GM18867 (cell line): ENCODE measurements around the gene MAL.

Experiments
- ATAC-seq: cut with Tn5 transposase; IDR thresholded peaks from one replicate; pipeline ENCODE4 v1.9.1; 2021; ENCODE audit warnings: mild to moderate bottlenecking, moderate library complexity; ENCODE audit not compliant: unreplicated experiment

Gene MAL

DNA sequence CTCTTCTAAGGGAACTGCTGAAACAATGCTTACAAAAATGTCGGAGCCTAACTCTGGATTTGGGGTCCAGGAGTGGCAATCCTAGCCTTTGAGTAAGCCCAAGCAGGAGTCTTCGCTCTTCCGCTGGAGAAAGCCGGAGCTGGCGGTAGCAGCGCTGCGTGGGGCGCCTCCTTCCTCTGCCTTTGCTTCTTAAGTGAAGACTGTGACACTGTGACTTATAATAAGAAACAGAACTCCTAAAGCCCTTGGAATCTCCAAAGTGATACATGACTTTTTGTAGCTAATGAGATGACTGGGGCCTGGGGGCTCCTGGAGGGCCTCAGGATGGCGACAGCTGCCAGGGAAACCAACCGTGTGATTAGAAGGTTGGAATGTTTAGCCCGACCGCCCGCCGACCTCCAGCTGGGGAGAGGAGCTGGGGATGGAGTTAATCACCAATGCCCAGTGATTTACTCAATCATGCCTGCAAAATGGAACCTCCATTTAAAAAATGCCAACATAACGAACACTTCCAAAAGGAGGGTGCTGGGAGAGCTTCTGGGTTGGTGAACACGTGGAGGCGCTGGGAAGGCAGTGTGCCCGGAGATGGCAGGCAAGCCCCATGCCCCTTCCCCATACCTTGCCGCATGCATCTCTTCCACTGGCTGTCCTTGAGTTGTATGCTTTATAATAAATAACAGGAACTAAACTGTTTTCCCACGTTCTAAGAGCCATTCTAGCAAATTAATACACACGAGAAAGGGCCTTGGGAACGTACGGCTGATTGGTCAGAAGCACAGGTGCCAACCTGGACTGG is 29.0 kb upstream of the MAL start:
- no peak for ATAC-seq

DNA sequence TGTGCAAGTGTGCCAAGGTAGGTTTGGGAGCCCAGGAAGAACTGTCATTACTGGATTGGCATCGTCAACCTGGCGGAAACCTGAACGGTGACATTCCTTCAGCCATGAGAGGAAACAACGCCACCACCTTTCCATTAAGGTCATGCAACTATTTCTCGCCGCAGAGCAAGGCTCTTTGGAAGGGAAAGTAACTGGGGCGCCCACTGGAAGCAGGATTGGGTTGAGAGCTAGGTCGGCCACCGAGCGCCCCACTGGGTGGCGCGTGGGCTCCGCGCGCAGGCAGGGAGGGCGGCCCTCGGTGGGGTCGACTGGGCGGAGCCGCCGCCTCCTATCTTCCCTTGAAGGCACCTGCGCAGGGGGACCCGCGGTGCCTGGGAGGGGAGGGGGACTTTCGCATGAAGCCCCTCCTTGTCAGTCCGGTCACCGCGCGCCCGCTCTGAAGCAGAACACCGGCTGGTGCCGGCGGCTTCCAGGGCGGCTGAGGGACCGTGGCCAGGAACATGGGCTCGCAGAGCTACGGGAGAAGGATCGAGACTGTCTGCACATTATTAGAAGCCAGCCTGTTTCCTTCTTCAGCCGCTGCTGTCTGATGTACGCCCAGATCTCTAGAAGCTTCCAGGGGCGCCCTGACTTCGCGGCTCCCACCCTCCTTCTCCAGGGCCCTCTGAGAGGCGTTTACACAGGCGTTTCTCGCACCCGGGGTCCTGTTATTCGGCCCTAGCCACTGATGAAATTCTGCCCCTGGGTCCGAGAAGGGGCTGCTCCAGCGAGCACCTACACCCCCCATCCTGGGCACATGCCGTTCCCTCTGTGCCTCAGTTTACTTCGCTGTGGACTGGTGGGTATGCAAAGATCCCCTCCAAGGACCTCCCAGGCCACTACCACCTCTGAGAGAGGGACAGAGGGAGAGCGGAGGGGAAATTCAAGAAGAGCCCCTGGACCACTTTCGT is 27.3 kb upstream of the MAL start:
- ATAC-seq = no peak

DNA sequence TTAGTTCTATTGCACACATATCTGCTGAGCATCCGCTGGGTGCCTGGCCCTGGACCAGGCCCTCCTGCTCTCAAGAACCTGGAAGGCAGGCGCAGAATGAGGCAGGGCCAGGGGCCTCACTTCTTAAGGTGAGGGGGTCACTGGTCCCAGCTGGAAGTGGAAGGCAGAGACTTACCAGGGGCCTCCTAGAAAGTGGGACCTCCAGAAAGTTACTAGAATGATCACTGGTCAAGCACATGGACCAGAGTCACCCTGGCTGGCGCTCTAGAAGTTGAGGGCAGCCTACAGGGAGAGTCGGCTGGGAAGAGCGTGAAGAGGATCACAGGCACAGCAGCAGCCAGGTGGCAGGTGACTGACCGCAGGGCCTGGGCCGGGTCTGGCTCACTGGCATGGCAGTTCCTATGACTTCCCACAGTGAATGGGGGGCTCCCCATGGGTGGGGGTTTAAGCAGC is 26.1 kb upstream of the MAL start:
- no peak for ATAC-seq

DNA sequence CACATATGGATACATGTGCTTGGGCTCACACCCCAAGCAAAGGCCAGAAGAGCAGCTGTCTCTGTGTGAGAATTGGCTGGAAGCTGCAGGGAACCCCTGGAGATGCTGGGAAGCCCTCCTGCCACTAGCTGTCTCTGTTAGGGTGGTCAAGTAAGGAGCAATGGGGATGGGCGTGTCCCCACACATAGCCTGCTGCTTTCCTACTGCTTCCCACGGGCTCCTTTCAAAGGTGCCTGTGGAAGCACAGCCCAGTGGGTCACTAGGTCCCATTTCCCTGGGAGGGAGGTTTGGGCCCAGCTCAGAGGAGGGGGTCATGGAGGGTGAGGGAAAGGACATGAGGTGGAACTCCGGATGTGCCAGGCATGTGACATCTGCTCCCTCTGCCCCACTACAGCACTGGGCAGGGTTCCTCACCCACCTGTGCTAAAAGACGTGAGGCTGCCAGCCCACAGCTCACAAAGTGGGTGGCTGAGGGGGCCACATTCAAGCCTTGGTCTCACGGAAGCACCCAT is 24.4 kb upstream of the MAL start:
- no peak for ATAC-seq

DNA sequence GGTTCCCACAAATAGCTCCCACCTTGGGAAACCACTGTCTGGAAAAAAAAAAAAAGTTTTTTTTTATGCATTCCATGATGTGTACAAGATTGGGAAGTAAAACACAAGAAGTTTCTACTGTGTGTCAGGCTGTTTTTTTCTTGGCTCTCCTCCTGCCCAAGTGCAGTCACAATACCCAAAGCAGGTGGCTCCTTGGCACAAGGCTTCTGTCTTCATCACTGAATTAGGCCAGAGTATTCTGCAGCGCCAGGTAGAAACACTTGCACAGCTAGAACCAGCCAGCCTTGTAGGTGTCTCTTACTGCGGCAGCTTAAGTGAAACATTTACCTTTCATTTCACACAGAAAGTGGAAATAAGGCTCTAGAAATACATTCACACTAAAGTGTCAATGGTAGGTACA is 23.8 kb upstream of the MAL start:
- ATAC-seq = no peak

DNA sequence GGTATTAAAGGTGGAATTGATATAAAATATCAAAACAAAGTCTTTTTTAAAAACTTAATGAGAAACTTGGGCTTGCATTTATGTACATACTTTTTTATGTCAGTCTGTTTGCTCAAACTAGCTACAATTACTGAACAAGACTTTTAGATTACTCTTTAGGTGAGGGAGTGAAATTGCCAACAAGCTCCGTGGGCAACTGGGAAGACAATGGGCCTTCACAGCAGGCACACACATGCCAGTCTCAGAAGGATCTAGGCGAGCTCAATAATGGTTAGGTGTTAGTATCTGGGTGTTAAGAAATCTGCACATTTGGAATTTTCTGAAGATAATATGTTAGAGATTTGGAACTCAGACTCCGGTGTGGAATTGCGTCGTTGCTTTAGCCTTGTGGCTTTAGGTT is 23.0 kb upstream of the MAL start:
- ATAC-seq = no peak

DNA sequence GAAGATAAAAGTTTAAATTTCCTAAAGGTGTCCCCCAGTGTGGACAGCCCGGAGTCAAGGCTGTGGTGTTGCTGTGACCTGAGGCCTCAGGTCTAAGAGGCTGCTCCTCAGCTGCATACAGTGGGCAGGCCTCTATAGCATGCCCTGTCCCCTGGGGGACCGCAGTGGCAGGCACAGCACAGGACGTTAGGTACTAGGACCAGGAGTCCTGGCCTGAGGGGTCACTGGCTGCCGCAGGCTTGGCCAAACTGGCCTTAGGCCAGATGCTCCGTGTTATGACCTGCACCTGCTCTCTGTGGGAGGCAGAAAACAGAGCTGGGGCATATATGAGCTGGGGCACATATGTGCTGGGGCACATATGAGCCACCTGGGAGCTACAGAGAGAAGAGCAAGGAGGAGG is 21.2 kb upstream of the MAL start:
- no peak for ATAC-seq

DNA sequence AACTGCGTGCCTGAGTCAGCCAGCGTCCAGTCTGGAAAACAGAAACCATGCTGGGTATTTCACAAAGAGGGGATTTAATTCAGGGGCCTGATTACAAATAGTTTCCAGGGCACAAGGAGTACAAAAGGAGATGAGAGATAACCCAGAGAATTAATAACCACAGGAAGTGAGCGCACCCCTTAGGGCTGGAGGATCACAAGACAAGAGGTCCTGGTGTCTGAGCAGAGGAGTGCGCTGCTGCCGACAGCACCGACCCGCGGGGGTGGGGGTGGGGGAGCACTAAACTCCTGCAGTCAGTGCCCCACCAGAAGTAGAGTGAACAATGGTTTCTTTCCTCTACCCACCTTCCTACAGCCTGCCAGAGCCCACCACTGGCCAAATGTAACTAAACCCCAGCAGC is 20.8 kb upstream of the MAL start:
- no peak for ATAC-seq

DNA sequence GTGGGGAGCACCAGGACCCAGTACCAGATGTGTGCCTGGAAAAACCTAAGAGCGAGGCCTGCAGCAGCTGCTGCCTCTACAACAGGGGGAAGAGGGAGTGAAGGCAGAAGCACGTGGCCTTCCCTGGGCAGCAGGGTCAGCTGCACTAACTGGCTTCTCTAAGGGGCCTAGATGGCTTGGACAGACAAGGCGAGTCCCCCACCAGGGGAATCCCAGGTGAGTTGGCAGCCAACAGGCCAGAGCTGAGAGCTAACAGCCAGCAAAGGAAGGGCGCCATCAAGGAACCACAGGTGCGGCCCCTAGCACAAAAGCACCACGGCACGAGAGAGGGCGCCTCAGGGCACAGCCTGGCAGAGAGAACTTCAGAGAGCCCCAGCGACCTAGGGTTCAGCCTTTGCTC is 19.8 kb upstream of the MAL start:
- no peak for ATAC-seq

DNA sequence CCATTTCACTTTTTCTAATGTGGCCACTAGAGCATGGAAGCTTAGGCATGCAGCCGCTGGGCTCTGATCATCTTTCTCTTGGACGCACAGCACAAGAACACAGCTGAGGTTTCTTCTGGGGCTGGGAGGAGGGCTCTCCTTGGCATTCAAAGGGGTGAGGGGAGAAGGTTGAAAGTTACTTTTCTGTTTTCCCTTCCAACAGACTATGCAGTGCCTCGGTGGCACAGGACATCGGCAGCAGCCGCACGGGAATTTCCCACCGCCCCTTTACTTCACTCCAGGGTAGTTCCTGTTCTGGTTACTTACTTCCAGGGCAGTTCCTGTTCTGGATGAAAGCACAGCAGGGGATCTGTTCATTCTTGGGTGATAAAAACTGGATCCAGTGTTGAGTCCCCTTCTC is 18.9 kb upstream of the MAL start:
- ATAC-seq = no peak

DNA sequence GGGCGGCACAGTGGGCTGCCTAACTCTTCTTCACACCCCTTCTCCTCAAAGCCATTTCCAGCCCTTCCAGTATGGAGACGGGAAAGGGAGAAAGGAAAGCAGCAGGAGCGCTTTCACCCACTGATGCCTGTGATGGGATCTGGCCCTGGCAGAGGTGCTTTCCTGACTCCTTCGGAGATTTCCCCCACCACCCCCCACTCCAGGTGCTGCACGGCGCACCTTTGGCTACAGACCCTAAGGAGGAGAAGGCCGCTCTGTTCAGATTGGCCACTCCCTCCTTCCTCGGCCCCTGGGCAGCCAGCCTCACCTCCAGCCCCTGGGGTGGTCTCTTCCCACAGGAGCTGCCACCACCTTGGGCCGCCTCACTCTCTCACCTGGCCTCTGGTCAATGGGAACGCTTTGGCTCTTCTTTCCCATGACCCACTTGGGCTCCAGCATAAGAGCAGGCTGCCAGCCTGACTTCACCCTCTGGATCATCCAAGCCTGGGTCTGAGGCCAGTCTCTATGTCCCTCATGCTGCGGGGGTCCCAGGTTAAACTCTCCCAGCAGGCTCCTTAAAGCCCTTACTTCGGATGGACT is 18.4 kb upstream of the MAL start:
- ATAC-seq = no peak

DNA sequence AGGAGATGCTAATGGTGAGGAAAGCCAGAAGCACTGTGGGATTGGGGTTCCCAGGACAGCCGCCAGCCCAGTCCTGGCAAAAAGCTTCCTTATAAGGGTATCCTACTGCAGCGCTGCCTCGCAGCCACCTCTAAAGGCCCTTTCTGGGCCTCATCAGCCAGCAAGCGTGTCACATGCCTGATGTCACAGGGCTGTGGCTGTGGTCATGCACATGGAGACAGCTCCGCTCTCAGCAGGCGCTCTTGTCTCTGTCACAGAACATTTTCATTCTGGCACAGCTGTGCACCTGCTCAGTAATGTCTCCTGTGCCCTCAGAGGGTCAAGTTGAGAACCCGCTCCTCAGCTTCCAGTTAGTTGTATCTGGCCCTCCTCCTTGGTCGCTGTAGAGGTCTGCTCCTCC is 17.7 kb upstream of the MAL start:
- no peak for ATAC-seq

DNA sequence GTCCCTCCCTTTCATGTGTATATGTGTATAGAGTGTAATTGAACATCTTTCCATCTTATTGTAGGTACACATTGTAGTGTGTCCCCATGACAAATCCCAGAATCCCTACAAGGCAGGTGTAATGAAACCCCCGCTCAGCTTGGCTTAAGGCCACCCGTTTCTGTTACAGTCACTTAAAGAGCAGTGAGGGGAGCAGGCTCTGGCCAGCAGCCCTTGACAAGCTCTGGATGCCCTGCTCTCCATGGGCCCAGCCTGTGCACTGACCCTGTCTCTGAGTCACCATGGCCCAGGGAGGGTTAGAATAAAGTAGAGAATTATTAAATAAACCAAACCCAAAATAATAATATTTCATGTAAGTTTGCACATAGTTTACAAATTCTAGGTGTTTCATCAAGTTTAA is 17.2 kb upstream of the MAL start:
- ATAC-seq = no peak

DNA sequence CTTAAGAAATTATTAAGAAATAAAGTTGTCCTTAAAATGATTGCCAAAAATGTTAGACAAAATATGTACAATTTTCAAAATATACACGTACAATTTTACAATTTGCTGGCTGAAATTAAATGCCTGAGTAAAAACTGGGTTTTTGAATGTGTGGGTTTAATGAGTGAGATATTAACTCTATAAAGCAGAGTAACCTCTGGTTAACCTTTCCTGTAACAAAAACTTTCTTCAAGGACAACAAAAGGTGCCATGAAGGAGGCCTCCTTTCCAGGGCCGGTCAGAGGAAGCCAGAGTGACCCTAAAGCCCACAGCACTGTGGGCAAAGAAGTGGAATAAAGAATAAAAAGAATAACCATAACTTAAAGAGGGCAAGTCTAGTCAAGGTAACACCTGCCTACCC is 16.5 kb upstream of the MAL start:
- ATAC-seq = no peak

DNA sequence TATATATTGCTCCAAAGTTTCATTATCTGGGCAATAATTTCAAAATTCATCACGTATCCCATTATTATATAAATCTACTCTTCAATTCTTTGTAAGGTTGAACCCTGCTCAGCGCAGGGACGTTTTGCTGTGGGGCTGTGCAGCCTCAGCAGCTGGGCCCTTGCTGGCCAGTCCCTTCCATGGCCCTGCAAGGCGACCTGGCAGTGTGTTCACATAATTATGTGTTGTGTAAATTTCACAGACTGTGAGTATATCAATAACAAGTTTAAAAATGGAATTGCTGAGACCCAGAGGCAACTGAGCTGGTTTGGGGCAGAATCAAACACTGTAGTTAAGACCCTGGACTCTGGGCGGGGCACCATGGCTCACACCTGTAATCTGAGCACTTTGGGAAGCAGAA is 16.1 kb upstream of the MAL start:
- no peak for ATAC-seq

DNA sequence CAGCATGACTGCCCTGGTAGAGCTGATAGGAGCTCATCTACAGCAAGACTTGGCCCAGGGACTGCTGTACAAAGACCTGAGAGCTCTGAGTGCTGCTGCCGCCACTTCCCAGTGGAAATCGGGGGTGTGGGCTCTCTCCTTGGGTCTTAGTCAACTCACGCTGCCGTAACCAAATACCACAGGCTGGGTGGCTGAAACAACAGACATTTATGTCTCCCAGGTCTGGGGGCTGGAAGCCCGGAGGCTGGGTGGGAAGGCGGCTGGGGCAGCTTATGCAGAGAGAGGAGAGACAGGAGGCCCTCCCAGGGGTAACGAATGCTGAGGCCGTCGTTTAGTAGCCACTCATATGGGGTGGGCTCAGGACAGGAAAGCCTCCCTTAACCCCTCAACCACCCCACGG is 15.4 kb upstream of the MAL start:
- ATAC-seq = no peak

DNA sequence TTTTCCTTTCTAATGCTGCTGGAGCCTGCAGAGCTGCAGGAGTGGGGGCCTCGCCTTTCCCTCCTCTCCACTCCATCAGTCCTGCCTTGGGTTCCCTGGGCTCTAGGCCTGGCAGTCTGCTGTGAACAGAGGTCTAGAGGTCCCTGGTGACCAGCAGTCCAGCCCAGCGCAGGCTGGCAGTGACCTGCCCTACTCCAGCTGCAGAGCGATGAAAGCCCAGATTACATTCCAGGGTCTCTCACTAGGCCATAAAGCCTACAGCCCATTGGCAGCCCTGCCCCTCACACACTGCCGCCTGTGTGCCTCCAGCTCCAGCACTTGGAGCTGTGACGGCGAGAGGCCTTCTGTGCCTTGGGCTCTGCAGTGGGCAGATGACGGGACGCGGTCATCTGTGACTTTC is 14.8 kb upstream of the MAL start:
- ATAC-seq = no peak

DNA sequence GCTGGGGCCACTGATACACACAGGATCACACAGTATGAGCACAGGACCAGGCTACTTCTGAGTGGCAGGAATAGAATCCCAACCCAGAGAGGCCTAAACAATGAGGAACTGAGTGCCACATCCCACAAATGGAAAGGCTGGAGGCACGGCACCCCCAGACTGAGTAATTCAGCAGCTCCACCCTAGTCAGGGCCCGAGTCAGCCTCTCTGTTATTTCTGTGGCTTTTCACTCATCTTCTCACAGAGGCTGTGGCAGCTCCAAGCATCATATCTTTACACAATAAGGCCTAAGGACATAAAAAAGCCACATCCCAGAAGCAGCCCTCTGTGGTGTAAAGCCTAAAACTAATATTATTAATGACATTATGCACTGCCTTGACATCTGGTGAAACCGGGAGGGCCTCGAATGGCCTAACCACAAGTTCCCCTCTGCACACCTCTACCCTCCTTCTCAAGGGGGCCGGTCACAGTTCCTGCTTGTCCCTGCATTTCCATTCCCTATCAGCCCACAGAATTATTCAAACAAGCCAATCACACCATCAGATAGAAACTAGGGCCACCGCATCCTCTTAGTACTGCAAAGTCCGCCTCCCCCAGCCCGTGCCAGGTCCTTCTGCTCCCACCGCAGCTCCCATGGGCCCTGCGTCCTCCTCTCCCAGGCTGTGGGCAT is 12.5 kb upstream of the MAL start:
- peak; percentile 87 for ATAC-seq

DNA sequence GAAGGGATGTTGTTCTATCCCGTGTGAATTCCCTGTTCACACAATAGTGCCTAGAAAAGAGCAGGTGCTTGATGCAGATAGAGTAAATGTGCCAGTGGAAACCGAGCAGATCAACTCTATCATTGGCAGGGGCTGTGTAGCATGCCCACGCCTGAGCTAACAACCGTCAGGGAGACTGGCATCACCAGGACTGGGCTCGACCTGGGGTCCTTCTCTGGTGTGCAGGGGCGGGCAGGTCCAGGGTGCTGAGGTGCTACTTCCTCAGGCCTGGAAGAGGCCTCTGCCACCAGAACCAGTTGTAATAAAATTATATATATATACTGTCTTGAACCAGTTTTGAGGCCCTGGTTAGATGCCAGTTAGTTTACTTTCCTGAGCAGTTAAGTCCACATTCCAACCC is 11.8 kb upstream of the MAL start:
- no peak for ATAC-seq

DNA sequence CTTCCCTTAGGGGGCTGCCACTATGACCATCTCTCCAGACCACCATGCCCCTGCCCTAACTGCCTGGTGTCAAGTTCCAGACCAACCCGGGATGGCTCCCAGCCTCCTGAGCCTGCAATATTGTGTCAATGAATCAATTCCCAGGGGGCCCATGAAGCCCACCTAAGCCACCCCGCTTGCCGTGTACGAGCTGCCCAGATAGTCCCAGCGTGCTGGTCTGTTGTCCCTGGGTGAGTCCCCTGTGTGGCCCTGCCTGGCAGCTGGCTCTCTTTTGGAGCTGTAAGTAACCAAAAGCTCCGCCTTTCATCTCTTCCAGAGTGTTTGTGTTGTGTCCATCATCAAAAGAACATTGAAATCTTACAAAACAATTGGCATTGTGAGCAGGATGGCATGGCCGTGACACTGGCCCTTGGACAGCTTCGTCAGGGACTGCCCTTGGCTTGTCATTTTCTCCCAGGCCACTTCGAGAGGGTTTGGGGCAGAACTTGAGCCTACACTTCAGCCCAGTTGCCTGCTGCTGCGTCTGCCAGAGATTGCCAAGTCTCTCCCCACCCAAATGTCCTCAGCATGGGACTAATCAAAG is 11.3 kb upstream of the MAL start:
- no peak for ATAC-seq
